LNCAP (cell line): Measurements from ENCODE around the gene CALML3.

ENCODE experiments used
- CTCF ChIP-seq: fragments of 450-650 bp; IDR thresholded peaks from 2 replicates; pipeline ENCODE4 v1.5.1; 2017; ENCODE audit warnings: mild to moderate bottlenecking

Gene CALML3

GRCh38 chr10:5561704-5562645 lies 37.2 kb downstream of the CALML3 start:
- TF ChIP-seq CTCF = no peak

GRCh38 chr10:5563321-5563961 lies 38.7 kb downstream of the CALML3 start:
- no peak for TF ChIP-seq CTCF

- no peak for TF ChIP-seq CTCF
These were observed 39.3 kb downstream of the CALML3 start for GRCh38 chr10:5563991-5564536.

GRCh38 chr10:5564537-5565204 lies 39.9 kb downstream of the CALML3 start:
- TF ChIP-seq CTCF = no peak

GRCh38 chr10:5565205-5565545 lies 40.4 kb downstream of the CALML3 start:
- TF ChIP-seq CTCF = no peak

GRCh38 chr10:5565671-5566581 lies 41.2 kb downstream of the CALML3 start:
- no peak for TF ChIP-seq CTCF
